Globus pallidus (tissue), 1 donor: ENCODE results near the gene RECQL5.

Experiments used
- DNase-seq: peaks from one replicate; pipeline ENCODE4 v3.0.0-alpha.2; 2015; ENCODE audit warnings: low spot score

The RECQL5 gene

DNA sequence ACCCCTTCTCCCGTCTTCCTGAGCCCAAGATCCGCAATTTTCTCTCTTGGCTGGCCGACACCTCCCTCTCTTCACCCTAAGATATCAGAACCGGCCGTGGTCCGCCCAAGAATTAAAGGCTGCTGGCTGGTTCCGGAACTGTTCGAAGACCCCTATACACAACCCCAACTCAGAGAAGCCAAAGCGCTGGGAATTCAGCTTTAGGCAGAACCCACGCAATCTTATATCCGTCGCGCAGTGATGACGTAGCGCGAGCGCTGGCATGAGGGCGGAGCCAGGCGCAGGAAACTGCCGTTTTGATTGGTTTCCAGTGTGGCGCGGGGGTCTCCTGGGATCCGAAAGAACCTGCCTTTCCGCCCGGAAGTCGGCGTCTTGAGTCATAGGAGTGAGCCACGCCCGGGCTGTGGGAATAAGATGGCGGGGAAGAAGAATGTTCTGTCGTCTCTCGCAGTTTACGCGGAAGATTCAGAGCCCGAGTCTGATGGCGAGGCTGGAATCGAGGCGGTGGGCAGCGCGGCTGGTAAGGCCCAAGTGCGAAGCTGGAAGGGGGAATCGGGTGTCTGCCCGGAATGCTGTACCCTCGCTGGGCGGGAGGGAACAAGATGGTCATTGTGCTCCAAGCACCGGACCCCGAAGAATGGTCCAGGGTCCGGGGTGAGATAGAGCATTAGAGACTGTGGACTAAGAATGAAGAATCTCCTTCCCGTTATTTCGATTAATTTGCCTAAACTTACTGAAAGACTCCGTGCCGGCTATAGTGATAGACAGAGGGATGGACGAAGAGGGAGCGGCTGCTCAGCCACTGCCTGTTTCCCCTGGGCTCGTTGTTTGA, at the start of gene RECQL5, which contains the start of gene SAP30BP:
TSS of gene RECQL5 (minus strand) at position 196 of the 832 bp plus-strand sequence. CDS start 597 bp downstream, outside the sequence.
TSS of gene SAP30BP (plus strand) at position 380 of the 832 bp plus-strand sequence. CDS start at position 415, 35 bp downstream.
- DNase-seq = peak; percentile 98

DNA sequence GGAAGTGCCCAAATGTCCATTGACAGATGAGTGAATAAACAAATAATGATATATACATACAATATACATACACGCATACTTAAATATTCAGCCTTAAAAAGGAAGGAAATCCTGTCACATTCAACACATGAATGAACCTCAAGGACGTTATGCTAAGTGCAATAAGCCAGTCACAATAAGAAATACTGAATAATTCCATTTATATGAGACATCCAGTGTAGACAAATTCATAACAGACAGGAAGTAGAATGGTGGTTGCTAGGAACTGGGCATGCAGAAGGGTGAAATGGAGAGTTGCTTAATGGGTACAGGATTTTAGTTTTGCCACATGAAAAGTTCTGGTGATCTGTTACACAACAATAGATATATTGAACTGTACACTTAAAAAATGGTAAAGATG, 45.5 kb upstream of the RECQL5 start:
- no peak for DNase-seq

DNA sequence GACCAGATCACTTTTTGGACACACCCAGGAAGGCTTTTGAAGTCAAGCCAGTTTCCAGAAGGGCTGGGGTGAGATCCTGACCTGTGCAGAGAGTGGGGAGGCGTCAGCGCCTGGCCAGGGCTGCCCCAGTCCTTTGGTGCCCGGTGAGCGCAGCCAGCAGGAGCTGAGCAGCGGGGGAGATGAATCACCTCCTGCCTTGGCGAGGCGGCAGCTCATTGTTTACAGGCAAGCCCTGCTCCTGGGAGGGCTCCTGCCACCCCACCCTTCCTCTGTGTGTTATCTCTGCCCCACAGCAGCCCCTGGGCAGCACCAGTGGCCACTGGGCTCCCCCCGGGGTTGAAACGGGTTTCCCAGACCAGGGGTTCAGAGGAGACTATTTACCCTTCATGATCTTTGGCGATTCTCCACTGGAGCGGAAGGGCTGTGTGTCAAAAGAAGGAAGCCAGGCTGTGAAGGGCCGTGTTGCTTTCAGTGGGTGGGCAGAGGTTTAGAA, 40.2 kb upstream of the RECQL5 start:
- no peak for DNase-seq

DNA sequence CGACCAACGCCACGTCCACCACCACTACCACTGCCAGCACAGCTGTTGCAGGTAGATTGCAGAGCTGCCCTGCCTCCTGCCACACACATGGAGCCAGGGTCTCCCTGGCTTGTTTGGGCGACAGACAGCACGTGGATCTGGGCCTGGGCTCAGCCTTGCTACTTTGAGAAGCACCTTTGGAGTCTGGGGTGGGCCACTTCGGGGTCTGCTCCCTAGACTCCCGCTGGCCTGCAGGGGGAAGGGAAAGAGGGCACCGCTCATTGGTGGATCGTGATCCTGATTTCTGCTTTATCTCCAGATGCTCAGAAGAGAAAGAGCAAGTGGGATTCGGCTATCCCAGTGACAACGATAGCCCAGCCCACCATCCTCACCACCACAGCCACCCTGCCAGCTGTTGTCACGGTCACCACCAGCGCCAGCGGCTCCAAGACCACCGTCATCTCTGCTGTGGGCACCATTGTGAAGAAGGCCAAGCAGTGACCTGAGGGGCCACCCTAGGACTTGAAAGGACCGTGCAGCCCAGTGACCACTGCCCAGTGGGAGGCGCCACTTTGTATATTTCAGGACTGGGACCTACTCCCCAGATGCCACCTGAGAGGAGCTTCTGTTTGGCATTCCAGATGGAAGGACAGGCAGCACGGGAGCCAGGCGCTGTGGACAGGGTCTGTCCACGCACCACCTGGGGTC, 39.2 kb upstream of the RECQL5 start:
- DNase-seq = no peak

DNA sequence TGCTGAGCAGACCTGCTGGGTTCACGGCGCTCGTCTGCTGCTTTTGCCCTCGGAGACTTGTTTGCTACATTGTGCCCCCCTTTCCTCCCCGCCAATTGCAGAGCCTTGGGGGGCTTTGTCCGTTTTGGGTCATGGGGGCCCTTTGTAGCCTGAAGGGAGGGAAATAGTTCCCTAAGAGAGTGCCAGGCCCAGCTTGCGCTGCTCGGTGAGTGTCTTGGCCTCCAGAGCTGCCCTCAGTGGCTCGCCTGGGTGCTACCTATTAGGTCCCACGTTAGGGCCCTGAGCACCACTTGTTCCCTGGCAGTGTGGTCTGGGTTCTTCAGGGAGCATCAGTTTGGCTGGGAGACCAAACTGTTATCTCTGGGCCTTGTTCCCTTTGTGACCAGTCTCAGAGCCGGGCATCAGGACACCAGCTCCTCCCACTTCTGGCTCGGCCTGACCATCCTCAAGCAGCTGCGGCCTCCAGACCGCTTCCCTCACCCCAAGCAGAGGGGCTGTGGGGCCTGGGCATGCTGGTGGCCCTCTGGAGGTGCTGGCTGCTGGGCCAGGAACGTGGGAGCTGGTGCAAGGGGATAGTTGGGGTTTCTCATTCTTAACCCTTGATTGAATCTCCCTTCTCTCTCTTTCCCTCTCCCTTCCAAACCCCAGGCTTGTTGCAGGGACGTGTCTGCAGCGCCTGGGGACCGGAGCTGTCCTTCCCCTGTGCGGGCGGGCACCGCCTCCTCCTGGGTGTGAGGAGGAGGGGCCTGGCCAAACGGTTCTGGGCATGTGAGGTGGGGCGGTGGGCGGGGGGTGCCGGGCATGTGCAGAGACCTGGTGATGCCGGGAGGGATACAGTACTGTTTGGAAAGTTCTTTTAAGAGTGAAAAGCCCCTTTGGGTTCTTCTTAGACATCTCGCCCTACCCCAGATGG, 38.3 kb upstream of the RECQL5 start:
- peak; percentile 67 for DNase-seq

DNA sequence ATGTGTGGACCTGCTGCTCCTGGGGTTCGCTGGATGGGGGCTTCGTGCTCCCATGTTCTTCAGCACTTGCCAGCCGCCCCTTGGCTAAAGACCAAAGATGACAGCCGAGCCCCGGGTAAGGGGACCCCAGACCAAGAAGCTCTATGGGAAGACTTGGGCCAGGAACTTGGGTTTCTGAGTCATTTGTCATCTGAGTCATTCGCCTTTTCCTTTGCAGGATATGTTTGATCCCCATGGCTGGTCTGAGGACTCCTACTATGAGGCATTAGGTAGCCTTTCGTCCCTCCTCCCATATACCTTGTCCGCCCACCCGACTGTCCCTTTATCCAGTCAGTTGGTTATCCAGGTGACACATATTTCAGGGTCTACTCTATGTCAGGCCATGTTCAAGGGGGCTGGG, 36.6 kb upstream of the RECQL5 start:
- no peak for DNase-seq

DNA sequence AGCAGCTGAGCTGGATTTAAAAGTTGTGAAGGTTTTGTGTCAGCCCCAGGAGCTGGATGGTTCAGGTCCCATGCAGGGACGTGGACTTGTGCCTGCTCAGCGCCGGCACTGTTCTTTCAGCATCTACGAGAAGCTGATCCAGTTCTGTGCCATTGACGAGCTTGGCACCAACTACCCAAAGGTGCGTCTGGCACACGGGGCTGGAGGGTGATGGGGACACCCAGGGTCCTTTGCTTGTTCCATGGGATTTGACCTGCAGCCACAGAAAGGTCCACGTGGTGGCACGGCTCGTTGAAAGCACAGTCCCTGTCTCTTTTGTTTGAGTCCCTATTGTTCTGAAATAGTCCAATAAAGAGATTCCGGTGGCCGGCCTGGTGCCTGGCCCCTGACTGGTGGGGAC, 36.2 kb upstream of the RECQL5 start:
- no peak for DNase-seq

DNA sequence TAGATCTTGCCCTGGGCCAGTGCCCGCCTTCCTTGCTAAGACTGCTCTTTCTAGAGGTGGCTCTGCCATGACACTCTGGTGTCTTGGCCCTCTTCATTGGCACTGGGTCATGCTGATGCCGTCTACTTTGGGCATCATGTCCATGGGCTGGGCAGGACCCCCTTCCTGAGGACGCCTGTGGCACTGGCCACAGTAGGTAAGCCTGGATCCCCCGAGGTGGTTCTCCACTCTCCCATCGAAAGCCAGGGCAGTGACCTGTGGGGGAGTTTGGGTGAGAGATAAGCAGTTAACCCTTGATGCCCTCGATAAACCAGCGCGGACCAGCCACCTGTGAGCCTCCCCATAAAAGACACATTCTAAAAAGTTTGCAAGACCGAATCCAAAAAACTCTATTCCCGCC, 34.3 kb upstream of the RECQL5 start:
- DNase-seq = no peak

DNA sequence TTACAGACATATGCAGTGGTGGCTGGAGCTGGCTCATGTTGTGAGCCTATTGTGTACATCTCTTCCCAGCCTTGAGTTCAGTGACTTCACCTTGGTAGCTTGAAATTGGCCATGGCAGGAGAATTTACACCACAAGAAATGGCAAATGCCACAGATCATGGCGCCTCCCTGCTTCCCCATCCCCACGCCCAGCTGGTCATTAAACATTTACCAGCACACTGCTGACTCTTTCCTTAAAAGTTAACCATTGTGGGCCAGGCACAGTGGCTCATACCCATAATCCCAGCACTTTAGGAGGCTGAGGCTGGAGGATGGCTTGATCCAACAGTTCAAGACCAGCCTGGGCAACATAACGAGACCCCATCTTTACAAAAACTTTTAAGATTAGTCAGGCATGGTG, 31.7 kb upstream of the RECQL5 start:
- DNase-seq = no peak

DNA sequence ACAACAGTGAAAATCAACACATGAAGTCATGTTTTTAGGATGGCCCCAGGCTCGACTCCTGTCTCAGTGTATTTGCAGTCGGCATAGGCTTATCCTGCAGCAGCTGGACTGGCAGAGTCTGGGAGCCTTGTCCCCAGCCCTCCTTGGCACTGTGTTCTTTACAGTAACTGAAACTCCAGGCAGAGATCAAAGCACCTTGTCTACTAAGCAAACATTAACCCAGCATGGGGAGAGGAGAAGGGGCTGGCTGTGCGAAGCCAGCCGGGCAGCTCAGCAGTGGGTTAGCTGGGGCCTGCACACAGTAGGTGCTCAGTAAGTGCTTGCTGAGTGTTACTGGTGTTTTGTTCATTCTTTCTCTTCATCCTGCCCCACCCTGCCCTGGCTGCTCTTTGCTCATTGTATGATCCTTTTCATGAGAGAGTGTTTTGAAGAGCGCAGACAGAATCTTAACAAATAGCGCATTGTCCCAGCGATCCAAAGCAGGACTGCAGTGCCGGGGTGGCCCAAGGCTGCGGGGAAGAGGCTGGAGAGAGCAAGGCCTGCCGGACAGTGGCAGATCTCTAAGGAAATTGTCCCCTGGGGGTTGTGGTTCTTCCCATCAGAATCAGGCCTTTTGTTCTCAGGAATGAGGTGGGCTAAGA, 30.8 kb upstream of the RECQL5 start:
- peak; percentile 97 for DNase-seq

DNA sequence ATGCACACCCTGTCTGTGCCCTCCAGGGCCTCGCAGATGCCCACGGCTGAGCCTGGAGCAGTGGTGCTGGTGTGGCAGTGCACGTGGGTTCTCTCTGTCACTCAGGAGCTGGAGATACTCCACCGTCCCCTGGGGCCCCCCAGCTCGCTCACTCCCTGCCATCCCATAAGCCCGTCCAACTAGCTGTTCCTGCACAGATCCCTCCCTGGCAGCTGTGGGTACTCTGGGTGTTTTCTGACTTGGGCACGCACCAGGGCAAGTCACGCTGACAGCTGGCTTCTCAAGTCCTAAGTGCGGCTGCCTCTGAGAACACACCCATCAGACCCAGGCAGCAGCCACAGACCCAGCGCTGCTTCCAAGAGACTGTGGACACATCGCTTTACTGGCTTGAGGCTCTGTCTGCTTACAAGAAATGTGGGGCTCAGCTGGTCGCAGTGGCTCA, 28.9 kb upstream of the RECQL5 start:
- DNase-seq = peak; percentile 77

DNA sequence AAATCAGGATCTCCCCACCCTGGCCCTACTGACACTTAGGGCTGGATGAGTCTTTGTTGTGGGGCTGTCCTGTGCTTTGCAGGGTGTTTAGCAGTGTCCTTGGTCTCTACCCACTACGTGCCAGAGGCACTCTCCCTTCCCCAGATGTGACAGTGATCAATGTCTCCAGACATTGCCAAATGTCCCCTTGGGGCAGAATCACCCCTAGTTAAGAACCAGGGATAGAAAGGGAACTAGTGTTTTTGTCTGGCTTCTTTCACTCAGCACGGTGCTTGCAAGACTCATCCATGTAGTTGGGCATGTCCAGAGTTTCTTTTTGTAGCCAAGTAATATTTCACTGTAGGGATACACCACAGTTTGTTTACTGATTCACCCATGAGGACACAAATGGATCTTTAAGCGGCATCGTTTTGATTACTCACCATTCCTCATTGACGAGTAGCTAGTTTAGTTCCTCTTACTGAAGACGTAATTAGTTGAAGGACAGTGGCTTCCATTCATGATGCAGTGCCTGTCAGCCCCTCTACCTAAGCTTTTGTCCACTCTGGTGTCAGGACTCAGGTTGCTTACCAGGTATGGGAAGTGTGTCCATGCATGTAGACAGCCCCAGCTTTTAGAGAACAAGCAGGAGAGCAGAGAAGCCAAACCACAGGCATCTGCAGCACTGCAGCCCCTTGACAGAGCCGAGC, 28.3 kb upstream of the RECQL5 start:
- DNase-seq = no peak

DNA sequence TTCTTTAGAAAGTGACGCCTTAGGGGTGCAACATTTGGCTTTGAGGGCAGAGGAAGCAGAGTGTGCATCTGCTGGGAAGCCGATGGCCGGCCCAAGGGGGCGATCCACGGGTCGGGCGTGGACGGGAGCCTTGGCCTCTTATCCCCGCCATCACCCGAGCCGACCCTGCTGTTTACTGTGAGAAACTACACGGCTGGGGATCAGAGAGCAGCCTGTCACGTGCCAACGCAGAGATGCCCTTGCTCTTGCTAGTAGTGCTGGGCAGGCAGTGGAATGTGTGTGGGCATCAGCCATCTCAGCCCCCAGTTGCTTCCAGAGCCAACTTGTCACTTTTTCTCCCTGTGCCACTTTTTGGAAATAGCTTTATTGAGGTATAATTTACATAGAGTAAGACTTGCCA, 27.6 kb upstream of the RECQL5 start:
- no peak for DNase-seq

DNA sequence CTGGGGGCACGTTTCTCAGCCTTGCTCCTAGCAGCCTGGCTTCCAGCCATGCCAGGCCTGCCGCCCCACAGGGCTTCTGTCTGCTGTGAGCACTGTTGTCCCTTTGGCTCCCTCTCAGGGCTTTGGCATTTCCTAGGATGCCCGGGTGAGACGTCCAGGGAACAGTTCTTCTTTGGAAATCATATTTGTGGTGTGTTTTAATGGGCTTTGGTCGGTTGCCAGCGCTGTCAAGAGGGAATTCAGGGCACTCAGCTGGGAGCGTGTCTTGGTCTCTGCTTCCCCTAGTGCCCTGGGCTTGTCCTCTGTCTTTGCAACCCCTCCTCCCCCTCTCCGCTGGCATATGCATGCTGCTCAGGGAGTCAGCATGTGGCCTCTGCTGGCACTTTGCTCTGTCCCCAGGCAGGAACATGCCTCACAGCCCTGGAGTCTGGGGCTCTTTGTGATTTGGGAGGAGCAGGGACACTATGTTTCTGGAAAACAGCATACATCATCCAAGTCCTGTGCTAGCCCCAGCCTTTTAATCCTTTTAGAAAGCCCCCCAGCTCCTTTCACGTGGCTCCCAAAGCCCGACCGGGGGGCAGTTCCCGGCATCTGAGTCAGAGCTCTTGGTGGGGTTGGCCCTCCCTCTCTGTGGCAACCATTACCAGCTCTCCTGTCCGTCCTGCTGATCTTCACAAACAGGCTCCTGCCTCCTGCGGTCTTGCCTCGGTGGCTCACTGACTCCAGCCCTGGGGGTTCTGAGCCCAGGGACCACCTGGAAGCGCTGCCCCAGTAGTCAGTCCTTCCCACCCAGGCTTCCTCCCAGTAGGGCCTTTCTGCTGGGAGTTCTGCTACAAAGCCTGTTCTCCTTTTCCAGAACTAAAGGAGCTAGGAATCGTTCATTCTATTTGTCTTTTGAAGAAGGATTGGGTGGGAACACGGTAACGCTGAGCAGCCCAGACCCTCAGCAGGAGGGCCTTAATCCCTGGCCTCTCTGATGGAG, 26.8 kb upstream of the RECQL5 start:
- peak; percentile 97 for DNase-seq

DNA sequence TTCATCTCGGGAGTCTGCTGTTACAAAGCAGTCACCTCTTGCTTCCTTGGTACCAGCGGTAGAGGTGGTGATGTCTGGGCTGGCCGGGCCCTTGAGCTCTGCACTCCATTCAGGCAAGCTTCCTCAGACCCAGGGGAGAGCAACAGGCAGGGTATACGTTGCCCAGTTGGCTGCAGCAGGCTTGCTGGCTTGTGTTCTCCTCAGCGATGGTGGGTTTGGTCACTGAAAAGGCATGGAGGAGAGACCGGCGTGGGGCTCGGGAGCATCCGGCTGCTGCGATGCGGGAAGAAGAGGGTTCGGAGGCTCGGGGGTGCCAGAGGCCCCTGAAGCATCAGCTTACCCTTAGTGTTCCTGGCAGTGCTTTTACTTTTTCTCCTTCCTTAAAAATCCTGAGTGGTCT, 26.0 kb upstream of the RECQL5 start:
- DNase-seq = no peak

DNA sequence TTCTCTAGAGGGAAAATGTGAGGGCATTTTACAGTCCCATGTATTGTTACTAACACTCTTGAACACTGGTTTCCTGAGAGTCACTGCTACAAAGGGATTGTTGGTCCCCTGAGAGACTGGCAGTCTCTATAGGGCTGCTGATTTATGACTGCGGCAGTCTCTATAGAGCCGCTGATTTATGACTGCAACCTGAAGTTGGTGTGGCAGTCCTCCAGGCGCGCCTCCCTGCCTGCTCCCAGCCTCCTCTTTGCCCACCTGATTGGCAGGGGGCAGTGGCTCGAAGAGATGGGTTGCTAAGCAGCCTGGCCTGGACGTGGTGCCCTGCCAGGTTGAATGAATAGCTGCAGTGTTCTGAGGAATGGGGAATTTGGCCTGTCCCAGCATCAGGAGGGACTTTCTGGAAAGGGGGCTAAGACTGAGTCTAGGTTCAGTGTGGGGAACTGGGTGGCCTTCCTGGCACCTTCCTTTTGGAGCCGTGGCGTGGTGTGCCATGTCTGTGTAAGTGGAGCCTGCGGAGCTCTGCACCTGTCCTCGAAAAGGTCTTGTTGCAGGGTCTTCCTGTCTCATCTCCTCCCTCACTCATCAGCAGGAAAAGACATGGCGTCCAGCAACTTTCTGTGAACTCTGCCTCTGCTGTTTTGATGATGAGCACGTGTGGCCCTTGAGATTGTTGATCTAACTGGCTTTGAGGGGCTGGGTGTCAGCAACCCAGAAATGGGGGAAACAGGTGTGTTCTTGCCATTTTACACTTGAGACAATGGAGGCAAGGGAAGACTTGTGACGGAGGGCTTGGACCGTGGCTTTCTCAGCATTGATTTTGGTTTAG, 25.1 kb upstream of the RECQL5 start:
- peak; percentile 82 for DNase-seq

DNA sequence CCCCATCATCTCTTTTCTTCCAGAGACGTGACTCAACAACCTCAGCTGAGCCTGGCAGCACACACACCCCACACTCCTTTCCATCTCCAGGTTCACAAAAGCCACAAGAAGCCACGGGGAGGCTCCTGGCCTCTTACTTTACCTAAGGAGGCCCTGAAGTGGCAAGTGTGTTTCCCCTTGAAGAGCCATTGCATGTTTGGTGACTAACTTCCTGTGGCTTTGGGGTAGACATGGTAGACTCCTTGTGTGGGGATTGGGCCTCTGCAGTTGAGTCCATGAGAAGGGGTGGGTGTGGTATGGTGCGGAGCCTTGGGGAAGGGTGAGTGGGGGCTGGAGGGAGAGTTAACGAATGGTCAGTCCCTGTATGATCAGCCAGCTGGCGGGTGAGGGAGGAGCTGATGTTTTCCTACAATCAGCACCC, 24.4 kb upstream of the RECQL5 start:
- DNase-seq = no peak

DNA sequence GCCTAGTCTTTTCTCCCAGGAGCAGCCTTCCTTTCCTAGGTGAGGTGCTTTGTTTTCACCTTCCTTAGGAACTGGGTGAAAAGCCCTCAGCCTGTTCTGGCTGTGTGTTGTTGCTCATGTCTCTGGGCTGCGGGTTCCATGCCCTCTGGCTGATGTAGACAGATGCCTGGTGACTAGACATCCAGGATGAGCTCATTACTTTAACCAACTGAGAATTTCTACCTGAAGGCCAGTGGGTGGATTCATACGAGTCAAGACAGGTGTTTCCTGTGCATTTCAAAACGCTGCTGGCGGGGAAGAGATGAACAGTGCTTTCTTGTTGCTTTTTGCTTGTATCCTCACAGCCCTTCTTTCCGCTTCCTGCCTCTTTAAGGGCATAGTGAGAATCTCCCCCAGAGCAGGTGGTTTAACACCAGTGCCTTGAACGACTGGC, 22.5 kb upstream of the RECQL5 start:
- no peak for DNase-seq
